NCI-H774 (cell line): ENCODE results near the gene FBN1.

Experiments
- DNase-seq: peaks from one replicate; lab custom pipeline; 2025; lab: John Stamatoyannopoulos, UW

Gene FBN1

GRCh38 chr15:48396020-48396419, 249.5 kb downstream of the FBN1 start:
- no peak for DNase-seq

GRCh38 chr15:48395521-48396011, 249.9 kb downstream of the FBN1 start:
- no peak for DNase-seq

GRCh38 chr15:48394970-48395369, 250.5 kb downstream of the FBN1 start:
- DNase-seq: no peak

GRCh38 chr15:48393645-48394506, 251.6 kb downstream of the FBN1 start:
- DNase-seq: no peak

GRCh38 chr15:48392356-48392755, 253.2 kb downstream of the FBN1 start:
- no peak for DNase-seq

- DNase-seq: no peak
Observed at GRCh38 chr15:48391950-48392349, 253.6 kb downstream of the FBN1 start.

- DNase-seq: no peak
Observed at GRCh38 chr15:48389691-48390143, 255.8 kb downstream of the FBN1 start.

- no peak for DNase-seq
Observed at GRCh38 chr15:48388910-48389309, 256.6 kb downstream of the FBN1 start.

GRCh38 chr15:48388016-48388851, 257.3 kb downstream of the FBN1 start:
- DNase-seq: no peak

GRCh38 chr15:48385031-48385830, 260.3 kb downstream of the FBN1 start:
- no peak for DNase-seq

GRCh38 chr15:48384616-48385015, 260.9 kb downstream of the FBN1 start:
- DNase-seq: no peak

GRCh38 chr15:48383031-48383430, 262.5 kb downstream of the FBN1 start:
- DNase-seq: no peak

GRCh38 chr15:48381861-48382260, 263.6 kb downstream of the FBN1 start:
- no peak for DNase-seq

- no peak for DNase-seq
Observed at GRCh38 chr15:48380198-48380597, 265.3 kb downstream of the FBN1 start.

GRCh38 chr15:48375767-48376166, 269.7 kb downstream of the FBN1 start:
- no peak for DNase-seq

GRCh38 chr15:48374472-48374871, 271.0 kb downstream of the FBN1 start:
- DNase-seq: no peak

- DNase-seq: no peak
Observed at GRCh38 chr15:48373821-48374451, 271.6 kb downstream of the FBN1 start.

- no peak for DNase-seq
Observed at GRCh38 chr15:48371961-48372360, 273.5 kb downstream of the FBN1 start.

- DNase-seq: no peak
Observed at GRCh38 chr15:48371550-48371949, 274.0 kb downstream of the FBN1 start.

GRCh38 chr15:48370460-48370859, 275.0 kb downstream of the FBN1 start:
- DNase-seq: no peak

GRCh38 chr15:48367483-48367882, 278.0 kb downstream of the FBN1 start:
- no peak for DNase-seq
